Brain microvascular endothelial cell (primary cell): ENCODE results near the gene OSMR.
A peak's percentile ranks its signal among the peaks of the same experiment; 100 is the strongest.
"Not testable (repeated sequence)": the region's sequence is repeated elsewhere in the genome, so short reads cannot be mapped to it uniquely, and the experiment has no call there.

Experiments used
- DNase-seq: peaks from one replicate; pipeline ENCODE4 v3.0.0-alpha.2; 2020
- H3K27ac ChIP-seq: fragments of 250-450 bp; sonication (Bioruptor Pico); 2 replicates; pipeline ENCODE4 v1.5.1; 2020; ENCODE audit warnings: mild to moderate bottlenecking, moderate library complexity
- H3K27me3 ChIP-seq: fragments of 250-450 bp; sonication (Bioruptor Pico); replicated peaks from 2 replicates; pipeline ENCODE4 v1.5.1; 2020; ENCODE audit warnings: mild to moderate bottlenecking
- H3K36me3 ChIP-seq: fragments of 250-450 bp; sonication (Bioruptor Pico); replicated peaks from 2 replicates; pipeline ENCODE4 v1.5.1; 2020; ENCODE audit warnings: mild to moderate bottlenecking
- H3K4me3 ChIP-seq: 2 replicates; pipeline ENCODE4 v1.5.1; 2011; ENCODE audit warnings: low read depth, mild to moderate bottlenecking, control low read depth, low read length, moderate library complexity
- in situ Hi-C: cut with HindIII; loops from 2 replicates; pipeline ENCODE4 v1.10.0; 2017; ENCODE audit warnings: low sequenced_read_pairs, low pct_ligation_motif_present
- TF ChIP-seq, protein P1 (sequence below): IDR thresholded peaks from 2 replicates; pipeline ENCODE4 v1.5.1; 2011; ENCODE audit warnings: low read depth, mild to moderate bottlenecking, moderate library complexity, low read length, control low read depth, inconsistent platforms; ENCODE audit errors: missing control alignments

OSMR gene

GRCh38 chr5:38858839-38859238, 13.0 kb downstream of the OSMR start:
- DNase-seq = no peak
- no peak overlapping the region for H3K4me3 ChIP-seq
- no peak overlapping the region for H3K27ac ChIP-seq
- TF ChIP-seq, protein P1, sequence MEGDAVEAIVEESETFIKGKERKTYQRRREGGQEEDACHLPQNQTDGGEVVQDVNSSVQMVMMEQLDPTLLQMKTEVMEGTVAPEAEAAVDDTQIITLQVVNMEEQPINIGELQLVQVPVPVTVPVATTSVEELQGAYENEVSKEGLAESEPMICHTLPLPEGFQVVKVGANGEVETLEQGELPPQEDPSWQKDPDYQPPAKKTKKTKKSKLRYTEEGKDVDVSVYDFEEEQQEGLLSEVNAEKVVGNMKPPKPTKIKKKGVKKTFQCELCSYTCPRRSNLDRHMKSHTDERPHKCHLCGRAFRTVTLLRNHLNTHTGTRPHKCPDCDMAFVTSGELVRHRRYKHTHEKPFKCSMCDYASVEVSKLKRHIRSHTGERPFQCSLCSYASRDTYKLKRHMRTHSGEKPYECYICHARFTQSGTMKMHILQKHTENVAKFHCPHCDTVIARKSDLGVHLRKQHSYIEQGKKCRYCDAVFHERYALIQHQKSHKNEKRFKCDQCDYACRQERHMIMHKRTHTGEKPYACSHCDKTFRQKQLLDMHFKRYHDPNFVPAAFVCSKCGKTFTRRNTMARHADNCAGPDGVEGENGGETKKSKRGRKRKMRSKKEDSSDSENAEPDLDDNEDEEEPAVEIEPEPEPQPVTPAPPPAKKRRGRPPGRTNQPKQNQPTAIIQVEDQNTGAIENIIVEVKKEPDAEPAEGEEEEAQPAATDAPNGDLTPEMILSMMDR = no peak
- no peaks in the 10 kb centered on the region for H3K27me3 ChIP-seq
- H3K36me3 ChIP-seq = no peaks in the 10 kb centered on the region
- in situ Hi-C loops = no loop called here

- in situ Hi-C loops, H3K27me3 ChIP-seq, H3K27ac ChIP-seq, DNase-seq, H3K36me3 ChIP-seq, H3K4me3 ChIP-seq: not testable (repeated sequence)
Observed at GRCh38 chr5:38861986-38862770, 16.4 kb downstream of the OSMR start.

DNA sequence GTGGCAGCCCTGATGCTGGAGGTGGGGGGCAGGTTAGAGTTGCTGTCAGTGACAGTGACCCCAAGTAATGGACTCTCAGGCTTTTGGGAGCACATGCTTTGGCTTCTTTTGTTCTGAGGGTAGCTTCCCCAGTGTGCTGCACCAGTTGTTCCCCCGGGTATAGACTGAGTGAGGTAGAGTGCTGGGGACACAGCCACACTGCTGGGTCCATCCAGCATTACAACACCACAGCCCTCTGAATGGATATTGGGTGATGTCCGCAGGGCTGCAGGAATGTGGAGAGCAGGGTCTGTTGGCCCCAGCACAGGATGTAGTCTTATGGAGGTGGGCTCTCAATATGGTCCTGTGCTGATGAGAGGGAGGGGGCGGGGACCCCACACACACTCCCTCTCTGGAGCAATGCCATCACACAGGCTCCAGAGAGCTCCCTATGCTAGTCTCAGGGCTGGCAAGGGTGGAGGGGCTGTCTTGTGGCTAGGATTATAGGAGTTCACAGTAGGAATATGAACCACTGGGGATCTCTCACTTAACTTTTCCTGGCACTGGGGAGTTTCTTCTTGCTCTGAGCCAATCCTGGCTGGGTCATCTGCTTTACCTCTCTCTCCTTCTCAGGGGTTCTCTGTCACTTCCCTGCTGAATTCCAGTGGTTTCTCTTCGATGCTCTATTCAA, 20.7 kb downstream of the OSMR start:
- H3K27me3 ChIP-seq = no peaks in the 10 kb centered on the region
- no peak overlapping the region for H3K4me3 ChIP-seq
- TF ChIP-seq, protein P1 = no peak
- in situ Hi-C loops = no loop called here
- H3K36me3 ChIP-seq = no peaks in the 10 kb centered on the region
- no peak overlapping the region for H3K27ac ChIP-seq
- no peak for DNase-seq

DNA sequence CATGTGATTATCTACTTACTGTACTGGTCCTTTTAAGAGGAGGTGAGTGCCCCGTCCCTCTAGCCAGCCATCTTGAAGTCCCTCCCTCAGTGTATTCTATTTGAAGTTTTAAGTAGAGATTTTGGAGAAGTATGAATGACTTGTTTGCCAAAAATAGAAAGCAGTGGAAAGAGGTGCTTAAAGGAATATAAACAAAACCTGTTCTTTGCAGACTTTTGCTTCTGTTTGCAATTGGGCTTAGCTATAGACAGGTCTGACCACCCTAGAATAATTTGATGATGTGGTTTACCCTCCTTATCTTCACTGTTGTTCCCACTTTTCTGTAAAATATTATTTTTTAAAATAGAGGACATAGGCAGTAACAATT, 21.2 kb downstream of the OSMR start:
- Histone ChIP-seq H3K4me3 (no peak overlapping the region), H3K27me3 (no peaks in the 10 kb centered on the region), H3K36me3 (no peaks in the 10 kb centered on the region), H3K27ac (no peak overlapping the region)
- in situ Hi-C loops = no loop called here
- DNase-seq = no peak
- TF ChIP-seq, protein P1 = no peak

GRCh38 chr5:38867416-38867815, 21.6 kb downstream of the OSMR start:
- DNase-seq = no peak
- H3K27ac ChIP-seq = no peak overlapping the region
- TF ChIP-seq, protein P1 = no peak
- no peaks in the 10 kb centered on the region for H3K27me3 ChIP-seq
- H3K4me3 ChIP-seq = no peak overlapping the region
- in situ Hi-C loops = no loop called here
- H3K36me3 ChIP-seq = no peaks in the 10 kb centered on the region

DNA sequence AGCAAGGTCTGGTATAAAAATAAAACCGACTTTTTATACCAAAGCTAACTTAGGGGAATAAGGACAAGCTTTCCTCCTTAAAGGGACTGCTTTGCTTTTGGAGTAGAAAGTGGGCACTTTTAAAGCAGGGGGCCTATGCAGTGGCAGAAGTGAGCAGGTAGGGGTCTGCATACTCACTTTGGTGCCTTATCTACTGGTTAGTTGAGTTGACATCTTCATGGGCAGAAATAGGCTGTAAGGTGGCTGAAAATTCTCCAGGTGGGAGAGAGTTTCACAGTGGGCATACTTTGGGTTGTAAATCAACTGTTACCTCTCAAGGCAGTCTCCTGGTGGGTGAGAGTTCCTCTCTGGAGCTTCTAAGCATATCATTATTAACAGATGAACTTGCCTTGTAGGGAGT, 24.8 kb downstream of the OSMR start:
- Histone ChIP-seq H3K27ac (peak overlapping the region; percentile 90), H3K36me3 (no peaks in the 10 kb centered on the region), H3K27me3 (no peaks in the 10 kb centered on the region), H3K4me3 (no peak overlapping the region)
- TF ChIP-seq, protein P1 = no peak
- in situ Hi-C loops = no loop called here
- DNase-seq = no peak
